H9 (cell line): ENCODE measurements around the gene CADM1. TPM values are rescaled to one million over a fixed set of nuclear protein-coding genes. Genes with fewer than 3 reads are reported as not detected.

Experiments used
- DNase-seq: peaks from one replicate; pipeline ENCODE4 v3.0.0-alpha.2; 2017
- H2AFZ ChIP-seq: one replicate; pipeline ENCODE4 v1.6.1; 2013; ENCODE audit warnings: mild to moderate bottlenecking, low read length, control low read depth, moderate library complexity
- H2AK5ac ChIP-seq: 2 replicates; pipeline ENCODE4 v1.6.1; 2013; ENCODE audit warnings: low read length, control low read depth, mixed read lengths; ENCODE audit not compliant: insufficient read length
- H2BK120ac ChIP-seq: one replicate; pipeline ENCODE4 v1.6.1; 2013; ENCODE audit warnings: low read depth, mild to moderate bottlenecking, low read length, control low read depth, inconsistent platforms; ENCODE audit not compliant: poor library complexity, severe bottlenecking
- H2BK12ac ChIP-seq: 2 replicates; pipeline ENCODE4 v1.6.1; 2013; ENCODE audit warnings: low read length, control low read depth, mixed read lengths, low read depth; ENCODE audit not compliant: insufficient read length
- H2BK15ac ChIP-seq: 2 replicates; pipeline ENCODE4 v1.6.1; 2013; ENCODE audit warnings: low read depth, low read length, control low read depth
- H2BK20ac ChIP-seq: one replicate; pipeline ENCODE4 v1.6.1; 2013; ENCODE audit warnings: low read depth, mild to moderate bottlenecking, low read length, control low read depth, inconsistent platforms; ENCODE audit not compliant: poor library complexity, severe bottlenecking
- H2BK5ac ChIP-seq: 2 replicates; pipeline ENCODE4 v1.6.1; 2013; ENCODE audit warnings: low read length, control low read depth, mixed read lengths; ENCODE audit not compliant: insufficient read length
- H3K14ac ChIP-seq: 2 replicates; pipeline ENCODE4 v1.6.1; 2013; ENCODE audit warnings: low read length, control low read depth; ENCODE audit not compliant: insufficient read depth
- H3K18ac ChIP-seq: 2 replicates; pipeline ENCODE4 v1.6.1; 2013; ENCODE audit warnings: low read depth, mild to moderate bottlenecking, mixed read lengths, low read length, control low read depth; ENCODE audit not compliant: insufficient read length
- H3K23ac ChIP-seq: 2 replicates; pipeline ENCODE4 v1.6.1; 2013; ENCODE audit warnings: low read length, control low read depth, mixed read lengths, low read depth; ENCODE audit not compliant: insufficient read length
- H3K23me2 ChIP-seq: 2 replicates; pipeline ENCODE4 v1.6.1; 2013; ENCODE audit warnings: low read depth, mild to moderate bottlenecking, mixed read lengths, low read length, control low read depth; ENCODE audit not compliant: insufficient read length, poor library complexity, severe bottlenecking
- H3K27ac ChIP-seq: 2 replicates; pipeline ENCODE4 v1.5.1; 2013; ENCODE audit warnings: low read length, control low read depth, mixed read lengths, low read depth; ENCODE audit not compliant: insufficient read length
- H3K27me3 ChIP-seq: 2 replicates; pipeline ENCODE4 v1.6.1; 2013; ENCODE audit warnings: low read length, control low read depth, inconsistent platforms; ENCODE audit not compliant: insufficient read depth
- H3K4ac ChIP-seq: 2 replicates; pipeline ENCODE4 v1.6.1; 2013; ENCODE audit warnings: low read depth, mild to moderate bottlenecking, control low read depth, inconsistent platforms, low read length, moderate library complexity
- H3K4me1 ChIP-seq: 2 replicates; pipeline ENCODE4 v1.6.1; 2013; ENCODE audit warnings: low read length, control low read depth, inconsistent platforms; ENCODE audit not compliant: insufficient read depth
- H3K4me2 ChIP-seq: 2 replicates; pipeline ENCODE4 v1.6.1; 2013; ENCODE audit warnings: low read length, control low read depth, mixed read lengths; ENCODE audit not compliant: insufficient read length, insufficient read depth
- H3K56ac ChIP-seq: 2 replicates; pipeline ENCODE4 v1.6.1; 2013; ENCODE audit warnings: low read depth, mild to moderate bottlenecking, mixed read lengths, low read length, control low read depth; ENCODE audit not compliant: insufficient read length
- H3K79me1 ChIP-seq: 2 replicates; pipeline ENCODE4 v1.6.1; 2013; ENCODE audit warnings: low read depth, mild to moderate bottlenecking, moderate library complexity, low read length, control low read depth, inconsistent platforms; ENCODE audit not compliant: insufficient read depth, poor library complexity, severe bottlenecking
- H3K79me2 ChIP-seq: 2 replicates; pipeline ENCODE4 v1.6.1; 2013; ENCODE audit warnings: low read length, control low read depth, inconsistent platforms; ENCODE audit not compliant: insufficient read depth
- H3K9ac ChIP-seq: 2 replicates; pipeline ENCODE4 v1.6.1; 2013; ENCODE audit warnings: low read length, control low read depth, mixed read lengths; ENCODE audit not compliant: insufficient read length; ENCODE audit errors: extremely low read depth
- H3K9me3 ChIP-seq: one replicate; pipeline ENCODE4 v1.6.1; 2013; ENCODE audit warnings: low read depth, low read length, inconsistent platforms; ENCODE audit not compliant: control insufficient read depth
- H3T11ph ChIP-seq: one replicate; pipeline ENCODE4 v1.6.1; 2013; ENCODE audit warnings: mild to moderate bottlenecking, low read length, control low read depth, inconsistent platforms
- H4K20me1 ChIP-seq: one replicate; pipeline ENCODE4 v1.6.1; 2013; ENCODE audit not compliant: control insufficient read depth, insufficient read length, insufficient read depth
- H4K5ac ChIP-seq: 2 replicates; pipeline ENCODE4 v1.6.1; 2013; ENCODE audit warnings: low read depth, mild to moderate bottlenecking, mixed read lengths, low read length, control low read depth; ENCODE audit not compliant: insufficient read length
- H4K8ac ChIP-seq: replicated peaks from 2 replicates; pipeline ENCODE4 v1.6.1; 2013; ENCODE audit warnings: low read length, control low read depth, mixed read lengths, low read depth; ENCODE audit not compliant: insufficient read length
- H4K91ac ChIP-seq: 2 replicates; pipeline ENCODE4 v1.6.1; 2013; ENCODE audit warnings: low read depth, mild to moderate bottlenecking, moderate library complexity, mixed read lengths, low read length, control low read depth; ENCODE audit not compliant: insufficient read length
- H3K27ac Mint-ChIP-seq, 3 experiments: 2 replicates in 2 of 3; 3 replicates in 1 of 3; pipeline ENCODE4 v1.8.0; 2020 to 2021; ENCODE audit warnings: mixed read lengths in 3 of 3, mild to moderate bottlenecking in 1 of 3, moderate library complexity in 1 of 3
- H3K27me3 Mint-ChIP-seq: 2 replicates; pipeline ENCODE4 v1.8.0; 2021; ENCODE audit warnings: low read depth, mild to moderate bottlenecking, moderate library complexity, mixed read lengths
- H3K36me3 Mint-ChIP-seq, 3 experiments: 2 replicates in 2 of 3; 3 replicates in 1 of 3; pipeline ENCODE4 v1.8.0; 2020 to 2021; ENCODE audit warnings: low read depth in 3 of 3, mixed read lengths in 3 of 3; ENCODE audit not compliant: insufficient read depth in 1 of 3
- H3K4me1 Mint-ChIP-seq, 2 experiments: 2 replicates each; pipeline ENCODE4 v1.8.0; 2020; ENCODE audit warnings: mixed read lengths in 2 of 2
- H3K4me3 Mint-ChIP-seq, 2 experiments: 2 replicates in 1 of 2; 3 replicates in 1 of 2; pipeline ENCODE4 v1.8.0; 2020 to 2021; ENCODE audit warnings: mild to moderate bottlenecking in 2 of 2, mixed read lengths in 2 of 2, moderate library complexity in 1 of 2
- H3K9me3 Mint-ChIP-seq, 2 experiments: 2 replicates in 1 of 2; 3 replicates in 1 of 2; pipeline ENCODE4 v1.8.0; 2020; ENCODE audit warnings: mild to moderate bottlenecking in 2 of 2, mixed read lengths in 2 of 2, moderate library complexity in 1 of 2
- CTCF ChIP-seq: fragments of 200-600 bp; sonication (generic); conservative IDR thresholded peaks from 3 replicates; pipeline ENCODE4 v1.8.0; 2021; ENCODE audit warnings: antibody characterized with exemption, mild to moderate bottlenecking
- WGBS: extraction: QIAGEN DNeasy Blood & Tissue Kit; methylation state at CpG from one replicate; pipeline ENCODE4 v1.1.7; 2013; ENCODE audit warnings: missing lambda C conversion rate, low lambda C conversion rate, mixed read lengths; ENCODE audit not compliant: insufficient read length; ENCODE audit errors: extremely low coverage; 5-methylcytosine and 5-hydroxymethylcytosine counted together
- total RNA-seq: library from RNA; stranded (reverse); gene quantifications from 2 replicates; pipeline ENCODE4 v1.2.1, GENCODE V29; 2021

Gene CADM1
- total RNA-seq, 1 experiment from 2014 or later: 11.9 TPM

- no peak overlapping the region for H2AK5ac ChIP-seq
- no peak overlapping the region for H3K14ac ChIP-seq
- no peak for TF ChIP-seq CTCF
- H3K4me3 Mint-ChIP-seq: no peak overlapping the region
- H3K23me2 ChIP-seq: no peaks in the 10 kb centered on the region
- no peaks in the 10 kb centered on the region for H3K9me3 Mint-ChIP-seq
- H3K9me3 ChIP-seq: no peaks in the 10 kb centered on the region
- H3K4me1 ChIP-seq: no peaks in the 10 kb centered on the region
- H3K18ac ChIP-seq: no peak overlapping the region
- H4K8ac ChIP-seq: no peak overlapping the region
- H3K79me2 ChIP-seq: no peaks in the 10 kb centered on the region
- no peaks in the 10 kb centered on the region for H3K4me1 Mint-ChIP-seq
- H4K91ac ChIP-seq: no peak overlapping the region
- no peak overlapping the region for H2AFZ ChIP-seq
- H4K20me1 ChIP-seq: no peaks in the 10 kb centered on the region
- H3K27me3 ChIP-seq: no peaks in the 10 kb centered on the region; the same call in 1 of the 2 replicates
- no peak overlapping the region for H2BK20ac ChIP-seq
- H3K4ac ChIP-seq: no peak overlapping the region
- no CpG with 5 or more reads among the region's 3 CpGs for WGBS
- no peak overlapping the region for H3K56ac ChIP-seq
- H3K4me2 ChIP-seq: no peak overlapping the region
- DNase-seq: no peak
- no peaks in the 10 kb centered on the region for H3K36me3 Mint-ChIP-seq
- H2BK5ac ChIP-seq: no peak overlapping the region
- no peak overlapping the region for H4K5ac ChIP-seq
- no peak overlapping the region for H2BK15ac ChIP-seq
- peaks cover 5% of the 10 kb centered on the region for H3K27me3 Mint-ChIP-seq
- H3K27ac ChIP-seq: no peak overlapping the region
- H3T11ph ChIP-seq: no peak overlapping the region
- no peak overlapping the region for H3K23ac ChIP-seq
- no peak overlapping the region for H3K27ac Mint-ChIP-seq
- no peak overlapping the region for H3K9ac ChIP-seq
- H2BK120ac ChIP-seq: no peak overlapping the region
- H2BK12ac ChIP-seq: no peak overlapping the region
- H3K79me1 ChIP-seq: no peaks in the 10 kb centered on the region
Measured at GRCh38 chr11:115314330-115314920, 189.8 kb downstream of the CADM1 start.
